Prostate gland (tissue), 2 donors: Measurements from ENCODE around the gene GRID1. TPM values are rescaled to one million over a fixed set of nuclear protein-coding genes. Genes with fewer than 3 reads are reported as not detected.

Source experiments
- DNase-seq: peaks from one replicate; pipeline ENCODE4 v3.0.0-alpha.2; 2019; ENCODE audit warnings: low spot score
- H3K27ac ChIP-seq, 2 donors: fragments of 200-600 bp; sonication (generic); 2 replicates each; pipeline ENCODE4 v1.5.1; 2017 to 2019
- H3K27me3 ChIP-seq: fragments of 200-600 bp; sonication (generic); replicated peaks from 2 replicates; pipeline ENCODE4 v1.5.1; 2019; ENCODE audit not compliant: insufficient read depth
- H3K36me3 ChIP-seq, 2 donors: fragments of 200-600 bp; sonication (generic); 1 replicate in 1 of 2; 2 replicates in 1 of 2; pipeline versions ENCODE4 v1.5.1 to v1.8.1; 2017 to 2019
- H3K4me1 ChIP-seq: fragments of 200-600 bp; sonication (generic); replicated peaks from 2 replicates; pipeline ENCODE4 v1.5.1; 2019
- H3K4me3 ChIP-seq, 2 donors: fragments of 200-600 bp; sonication (generic); 2 replicates each; pipeline ENCODE4 v1.5.1; 2017 to 2019
- H3K9me3 ChIP-seq: fragments of 200-600 bp; sonication (generic); 2 replicates; pipeline ENCODE4 v1.5.1; 2017
- CTCF ChIP-seq, 4 experiments: fragments of 200-600 bp in 2 of 4; fragments of 450-650 bp in 2 of 4; sonication (generic) in 2 of 4; IDR thresholded peaks; 1 replicate in 3 of 4; 2 replicates in 1 of 4; pipeline ENCODE4 v1.5.1; 2016 to 2019; ENCODE audit warnings: antibody characterized with exemption in 4 of 4, mild to moderate bottlenecking in 2 of 4, moderate library complexity in 2 of 4
- POLR2A ChIP-seq: fragments of 450-650 bp; IDR thresholded peaks from one replicate; pipeline ENCODE4 v1.6.1; 2016; ENCODE audit warnings: antibody characterized with exemption, mild to moderate bottlenecking
- POLR2AphosphoS5 ChIP-seq: sonication (generic); formaldehyde crosslinking; IDR thresholded peaks from one replicate; pipeline ENCODE4 v1.6.1; 2017; ENCODE audit warnings: antibody characterized with exemption
- WGBS: methylation state at CpG from one replicate; pipeline ENCODE4 v1.1.5; 2018; 5-methylcytosine and 5-hydroxymethylcytosine counted together
- intact Hi-C: fragments of 100-400 bp; cut with DNase I; formaldehyde crosslinking; loops from one replicate; pipeline ENCODE4 v1.14.2; 2022
- total RNA-seq, 2 donors: library from RNA; depleted of rRNA; stranded (reverse); fragments of >200 nt; gene quantifications; one replicate each; pipeline ENCODE4 v1.1.0, GENCODE V29; 2016

The GRID1 gene
- total RNA-seq, 2 donors from 2014 or later, result 1.0 to 10.0 TPM

- intact Hi-C loops, result no loop called here
- no peak overlapping the region for H3K27ac ChIP-seq
- no peaks in the 10 kb centered on the region for H3K9me3 ChIP-seq
- no peaks in the 10 kb centered on the region for H3K27me3 ChIP-seq
- no peaks in the 10 kb centered on the region for H3K36me3 ChIP-seq
- 95% methylated on average over 2 of the region's 2 CpGs for WGBS
- no peak for DNase-seq
- TF ChIP-seq CTCF (IDR thresholded peaks at IDR 0.05) (no peak), POLR2AphosphoS5 (no peak), POLR2A (no peak)
- no peak overlapping the region for H3K4me3 ChIP-seq
- no peaks in the 10 kb centered on the region for H3K4me1 ChIP-seq
Observed at GRCh38 chr10:86042161-86042560, 324.4 kb downstream of the GRID1 start.

GRCh38 chr10:86041116-86041515, 325.5 kb downstream of the GRID1 start:
- no peaks in the 10 kb centered on the region for H3K36me3 ChIP-seq
- no peak for DNase-seq
- TF ChIP-seq POLR2A, result no peak
- no peak for TF ChIP-seq POLR2AphosphoS5
- TF ChIP-seq CTCF (IDR thresholded peaks at IDR 0.05), result no peak
- H3K9me3 ChIP-seq, result no peaks in the 10 kb centered on the region
- no peaks in the 10 kb centered on the region for H3K27me3 ChIP-seq
- WGBS, result 71% methylated on average over 3 of the region's 3 CpGs
- H3K4me3 ChIP-seq, result no peak overlapping the region
- H3K27ac ChIP-seq, result no peak overlapping the region
- H3K4me1 ChIP-seq, result no peaks in the 10 kb centered on the region
- intact Hi-C loops, result no loop called here

- H3K4me1 ChIP-seq, result no peaks in the 10 kb centered on the region
- 88% methylated on average over 1 of the region's 1 CpG for WGBS
- DNase-seq, result no peak
Observed at GRCh38 chr10:86038371-86038770, 328.2 kb downstream of the GRID1 start.

GRCh38 chr10:86037096-86037495, 329.5 kb downstream of the GRID1 start:
- DNase-seq, result no peak
- H3K27me3 ChIP-seq, result no peaks in the 10 kb centered on the region

More at GRCh38 chr10:86038371-86038770, 328.2 kb downstream of the GRID1 start:
- Histone ChIP-seq H3K9me3 (no peaks in the 10 kb centered on the region), H3K27me3 (no peaks in the 10 kb centered on the region), H3K36me3 (no peaks in the 10 kb centered on the region), H3K4me3 (no peak overlapping the region), H3K27ac (no peak overlapping the region)
- intact Hi-C loops, result no loop called here
- no peak for TF ChIP-seq POLR2AphosphoS5
- TF ChIP-seq POLR2A, result no peak
- no peak for TF ChIP-seq CTCF (IDR thresholded peaks at IDR 0.05)

More at GRCh38 chr10:86037096-86037495, 329.5 kb downstream of the GRID1 start:
- Histone ChIP-seq H3K9me3 (no peaks in the 10 kb centered on the region), H3K4me3 (no peak overlapping the region), H3K4me1 (no peaks in the 10 kb centered on the region), H3K27ac (no peak overlapping the region), H3K36me3 (no peaks in the 10 kb centered on the region)
- intact Hi-C loops, result no loop called here
- TF ChIP-seq CTCF (IDR thresholded peaks at IDR 0.05), result no peak
- no peak for TF ChIP-seq POLR2AphosphoS5
- no peak for TF ChIP-seq POLR2A
- WGBS, result 84% methylated on average over 5 of the region's 5 CpGs
